Activated B cell treated with CpG ODN at 0.5 μM for 24 hours (primary cell): ENCODE results near the gene LONP2. TPM values are rescaled to one million over a fixed set of nuclear protein-coding genes. Genes with fewer than 3 reads are reported as not detected.
"Not testable (repeated sequence)": the region's sequence is repeated elsewhere in the genome, so short reads cannot be mapped to it uniquely, and the experiment has no call there.

Experiments used
- ATAC-seq: fragments of 200-7000 bp; cut with Tn5 transposase; one replicate; pipeline ENCODE4 v1.10.0; 2021; ENCODE audit warnings: low read depth, mild to moderate bottlenecking, moderate library complexity
- CTCF ChIA-PET: fragments of 350-600 bp; sonication (Branson Sonifier 250); formaldehyde crosslinking; loops from one replicate; lab custom pipeline; 2021; ENCODE audit warnings: antibody characterized with exemption; lab: Charles Lee
- POLR2A ChIA-PET: fragments of 350-600 bp; sonication (Branson Sonifier 250); formaldehyde crosslinking; loops from one replicate; lab custom pipeline; 2021; ENCODE audit warnings: antibody characterized with exemption; lab: Charles Lee
- DNase-seq: peaks from one replicate; pipeline ENCODE4 v3.0.0; 2022
- H3K27ac Mint-ChIP-seq: one replicate; pipeline ENCODE4 v1.8.0; 2020; ENCODE audit warnings: mixed read lengths
- H3K27me3 Mint-ChIP-seq: one replicate; pipeline ENCODE4 v1.8.0; 2021; ENCODE audit warnings: mixed read lengths
- H3K36me3 Mint-ChIP-seq: one replicate; pipeline ENCODE4 v1.8.0; 2021; ENCODE audit warnings: low read depth, mixed read lengths
- H3K4me1 Mint-ChIP-seq: one replicate; pipeline ENCODE4 v1.8.0; 2021; ENCODE audit warnings: mixed read lengths
- H3K4me3 Mint-ChIP-seq: one replicate; pipeline ENCODE4 v1.8.0; 2020; ENCODE audit warnings: mild to moderate bottlenecking, mixed read lengths
- H3K9me3 Mint-ChIP-seq: one replicate; pipeline ENCODE4 v1.8.0; 2020; ENCODE audit warnings: mixed read lengths
- CTCF ChIP-seq: fragments of 200-600 bp; IDR thresholded peaks from one replicate; pipeline ENCODE4 v1.8.0; 2022; ENCODE audit warnings: antibody characterized with exemption, mild to moderate bottlenecking
- intact Hi-C: fragments of 100-400 bp; cut with micrococcal nuclease; formaldehyde crosslinking; loops from one replicate; pipeline ENCODE4 v1.15.1; 2024
- total RNA-seq: library from RNA; stranded (reverse); gene quantifications from 2 replicates; pipeline ENCODE4 v1.2.3, GENCODE V29; 2022

Gene LONP2
- total RNA-seq, 1 donor from 2014 or later: 72.7 TPM

DNA sequence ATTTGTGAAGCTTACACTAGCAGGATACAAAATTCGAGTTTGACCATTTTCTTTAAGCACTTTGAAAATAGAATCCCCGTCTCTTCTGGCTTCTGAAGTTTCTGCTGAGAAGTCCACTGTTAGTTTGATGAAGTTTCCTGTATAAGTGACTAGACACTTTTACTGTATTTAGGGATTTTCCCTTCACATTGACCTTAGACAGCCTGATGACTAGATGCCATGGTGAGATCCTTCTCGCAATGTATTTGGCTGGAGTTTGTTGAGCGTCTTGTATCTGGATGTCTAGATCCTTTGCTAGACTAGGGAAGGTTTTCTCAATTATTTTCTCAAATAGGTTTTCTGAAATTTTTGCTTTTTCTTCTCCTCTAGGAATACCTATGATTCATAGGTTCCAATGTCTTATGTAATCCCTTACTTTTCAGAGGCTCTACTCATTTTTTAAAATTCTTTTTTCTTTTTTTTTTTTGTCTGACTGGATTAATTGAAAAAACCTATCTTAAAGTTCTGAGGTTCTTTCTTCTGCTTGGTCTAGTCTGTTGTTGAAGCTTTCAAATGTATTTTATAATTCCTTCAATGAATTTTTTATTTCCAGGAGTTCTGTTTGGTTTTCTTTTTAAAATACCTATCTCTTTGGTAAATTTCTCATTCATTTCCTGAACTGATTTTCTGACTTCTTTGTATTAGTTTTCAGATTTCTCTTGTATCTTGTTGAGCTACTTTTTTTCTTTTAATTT is 67.0 kb downstream of the LONP2 start:
- ChIA-PET POLR2A (no interaction called here), CTCF (no interaction called here)
- ATAC-seq (no peak), DNase-seq (no peak)
- Mint-ChIP-seq H3K36me3 (peaks cover 92% of the 10 kb centered on the region), H3K27ac (no peak overlapping the region), H3K27me3 (no peaks in the 10 kb centered on the region), H3K4me1 (peaks cover 4% of the 10 kb centered on the region), H3K4me3 (no peak overlapping the region), H3K9me3 (peaks cover 38% of the 10 kb centered on the region)
- no peak for TF ChIP-seq CTCF
- intact Hi-C loops: no loop called here

DNA sequence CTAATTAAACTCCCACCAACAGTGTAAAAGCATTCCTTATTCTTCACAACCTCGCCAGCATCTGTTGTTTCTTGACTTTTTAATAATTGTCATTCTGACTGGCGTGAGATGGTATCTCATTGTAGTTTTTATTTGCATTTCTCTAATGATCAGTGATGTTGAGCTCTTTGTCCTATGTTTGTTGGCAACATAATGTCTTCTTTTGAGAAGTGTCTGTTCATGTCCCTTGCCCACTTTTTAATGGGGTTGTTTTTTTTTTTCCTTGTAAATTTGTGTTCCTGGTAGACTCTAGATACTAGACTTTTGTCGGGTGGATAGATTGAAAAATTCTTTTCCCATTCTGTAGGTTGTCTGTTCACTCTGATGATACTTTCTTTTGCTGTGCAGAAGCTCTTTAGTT is 69.8 kb downstream of the LONP2 start:
- POLR2A ChIA-PET: interaction anchor here (0.5 kb wide), 1 partner anchor 78 kb away, joined by 3 read pairs; no protein-coding TSS in a partner anchor
- intact Hi-C loops, H3K27ac Mint-ChIP-seq, CTCF ChIA-PET, H3K27me3 Mint-ChIP-seq, ATAC-seq, DNase-seq, H3K4me3 Mint-ChIP-seq: not testable (repeated sequence)
- Mint-ChIP-seq H3K9me3 (peaks cover 25% of the 10 kb centered on the region), H3K36me3 (peaks cover 74% of the 10 kb centered on the region), H3K4me1 (peaks cover 19% of the 10 kb centered on the region)

GRCh38 chr16:48317026-48317425 is 72.9 kb downstream of the LONP2 start:
- Mint-ChIP-seq H3K4me1 (peaks cover 23% of the 10 kb centered on the region), H3K27ac (no peak overlapping the region)
- ATAC-seq: no peak

GRCh38 chr16:48317614-48318315 is 73.7 kb downstream of the LONP2 start:
- Mint-ChIP-seq H3K36me3 (peaks cover 44% of the 10 kb centered on the region), H3K4me1 (peaks cover 23% of the 10 kb centered on the region), H3K9me3 (peaks cover 6% of the 10 kb centered on the region), H3K27me3 (no peaks in the 10 kb centered on the region), H3K4me3 (no peak overlapping the region), H3K27ac (peak overlapping the region; percentile 6)
- ChIA-PET CTCF (no interaction called here), POLR2A (interaction anchor here (0.7 to 1.6 kb wide), 2 partner anchors 13 to 1798 kb away, joined by 3 read pairs; no protein-coding TSS in a partner anchor)
- ATAC-seq: no peak
- no peak for DNase-seq
- intact Hi-C loops: no loop called here
- no peak for TF ChIP-seq CTCF

More at GRCh38 chr16:48317026-48317425, 72.9 kb downstream of the LONP2 start:
- DNase-seq: no peak
- ChIA-PET POLR2A (interaction anchor here (1.6 kb wide), 1 partner anchor 14 kb away, joined by 3 read pairs; no protein-coding TSS in a partner anchor), CTCF (no interaction called here)
- peaks cover 13% of the 10 kb centered on the region for H3K9me3 Mint-ChIP-seq
- no peak overlapping the region for H3K4me3 Mint-ChIP-seq
- H3K27me3 Mint-ChIP-seq: no peaks in the 10 kb centered on the region
- intact Hi-C loops: no loop called here
- H3K36me3 Mint-ChIP-seq: peaks cover 47% of the 10 kb centered on the region
- TF ChIP-seq CTCF: no peak

- intact Hi-C loops: no loop called here
- no peaks in the 10 kb centered on the region for H3K27me3 Mint-ChIP-seq
- H3K27ac Mint-ChIP-seq: no peak overlapping the region
- CTCF ChIA-PET: no interaction called here
- DNase-seq (no peak), ATAC-seq (no peak)
- peak overlapping the region; percentile 35 for H3K4me3 Mint-ChIP-seq
- H3K9me3 Mint-ChIP-seq: peaks cover 6% of the 10 kb centered on the region
- POLR2A ChIA-PET: no interaction called here
- TF ChIP-seq CTCF: no peak
- H3K36me3 Mint-ChIP-seq: peaks cover 41% of the 10 kb centered on the region
- H3K4me1 Mint-ChIP-seq: peaks cover 23% of the 10 kb centered on the region
Observed at GRCh38 chr16:48318630-48319029, 74.5 kb downstream of the LONP2 start.
